ENCODE data around the gene UMODL1. TPM values are rescaled to one million over a fixed set of nuclear protein-coding genes. Genes with fewer than 3 reads are reported as not detected.
"Not testable (repeated sequence)": the region's sequence is repeated elsewhere in the genome, so short reads cannot be mapped to it uniquely, and the experiment has no call there.

The UMODL1 gene
- total RNA-seq, 1 donor from 2014 or later: 0.48 TPM

DNA sequence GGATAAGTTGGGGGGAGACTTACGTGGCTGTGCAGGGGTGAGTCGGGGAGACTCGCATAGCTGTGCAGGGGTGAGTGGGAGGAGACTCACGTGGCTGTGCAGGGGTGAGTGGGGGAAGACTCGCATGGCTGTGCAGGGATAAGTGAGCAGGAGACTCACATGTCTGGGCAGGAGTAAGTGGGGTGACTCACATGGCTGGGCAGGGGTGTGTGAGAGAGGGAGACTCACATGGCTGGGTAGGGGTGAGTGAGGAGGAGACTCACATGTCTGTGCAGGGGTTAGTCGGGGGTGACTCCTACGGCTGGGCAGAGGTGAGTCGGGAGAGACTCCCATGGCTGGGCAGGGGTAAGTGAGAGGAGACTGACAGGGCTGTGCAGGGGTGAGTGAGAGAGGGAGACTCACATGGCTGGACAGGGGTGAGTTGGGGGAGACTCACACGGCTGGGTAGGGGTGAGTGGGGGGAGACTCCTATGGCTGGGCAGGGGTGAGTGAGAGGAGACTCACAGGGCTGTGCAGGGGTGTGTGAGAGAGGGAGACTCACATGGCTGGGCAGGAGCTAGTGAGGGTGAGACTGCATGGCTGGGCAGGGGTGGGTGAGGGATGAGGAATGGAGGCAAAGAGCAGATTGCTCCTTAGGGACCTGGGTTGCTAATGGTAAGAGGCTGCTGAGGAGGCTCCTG lies 91.9 kb downstream of the UMODL1 start:
- no peak for DNase-seq (ENCODE audit: low spot score)

GRCh38 chr21:42163511-42163863 lies 92.4 kb downstream of the UMODL1 start:
- DNase-seq (ENCODE audit: low spot score): no peak

- DNase-seq (ENCODE audit: low spot score): peak; percentile 18
These were observed 93.1 kb downstream of the UMODL1 start for GRCh38 chr21:42164064-42164789.

DNA sequence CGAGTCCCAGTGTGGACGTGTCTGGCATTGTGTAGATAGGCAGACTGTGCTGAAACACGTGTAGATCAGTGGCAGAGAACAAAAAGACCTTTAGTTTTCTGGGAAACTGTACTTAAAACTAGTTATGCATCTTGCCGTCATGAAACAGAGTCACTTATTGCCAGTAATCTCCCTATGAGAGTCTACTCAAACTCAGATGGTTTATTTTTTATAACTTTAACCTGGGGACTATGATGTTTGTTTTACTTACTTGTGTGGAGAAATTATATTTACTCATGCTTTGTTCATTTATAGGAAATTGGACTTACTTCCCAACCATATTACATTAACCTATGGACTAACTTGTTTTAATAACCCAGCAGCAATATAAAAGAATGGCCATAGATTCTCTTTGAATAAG lies 93.7 kb downstream of the UMODL1 start:
- no peak for DNase-seq (ENCODE audit: low spot score)

GRCh38 chr21:42165901-42166300 lies 94.8 kb downstream of the UMODL1 start:
- no peak for DNase-seq (ENCODE audit: low spot score)

DNA sequence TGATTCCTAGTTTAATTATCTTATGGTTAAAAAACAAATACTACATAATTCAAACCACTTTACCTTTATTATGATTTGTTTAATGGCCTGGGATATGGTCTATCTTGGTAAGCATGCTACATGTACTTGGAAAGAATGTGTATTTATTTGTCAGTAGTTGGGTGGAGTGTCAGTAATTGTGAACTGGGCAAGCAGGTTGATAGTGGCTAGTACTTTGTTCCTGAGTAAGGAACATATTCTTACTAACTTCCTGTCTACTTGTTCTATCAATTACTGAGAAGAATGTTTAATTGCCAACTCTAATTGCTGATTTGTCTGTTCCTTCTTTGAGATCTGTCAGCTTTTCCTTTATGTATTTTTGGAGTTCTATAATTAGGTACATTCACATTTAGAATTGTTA lies 98.6 kb downstream of the UMODL1 start:
- no peak for DNase-seq (ENCODE audit: low spot score)

- DNase-seq (ENCODE audit: low spot score): peak; percentile 31
These were observed 100.3 kb downstream of the UMODL1 start for GRCh38 chr21:42171091-42172053.

DNA sequence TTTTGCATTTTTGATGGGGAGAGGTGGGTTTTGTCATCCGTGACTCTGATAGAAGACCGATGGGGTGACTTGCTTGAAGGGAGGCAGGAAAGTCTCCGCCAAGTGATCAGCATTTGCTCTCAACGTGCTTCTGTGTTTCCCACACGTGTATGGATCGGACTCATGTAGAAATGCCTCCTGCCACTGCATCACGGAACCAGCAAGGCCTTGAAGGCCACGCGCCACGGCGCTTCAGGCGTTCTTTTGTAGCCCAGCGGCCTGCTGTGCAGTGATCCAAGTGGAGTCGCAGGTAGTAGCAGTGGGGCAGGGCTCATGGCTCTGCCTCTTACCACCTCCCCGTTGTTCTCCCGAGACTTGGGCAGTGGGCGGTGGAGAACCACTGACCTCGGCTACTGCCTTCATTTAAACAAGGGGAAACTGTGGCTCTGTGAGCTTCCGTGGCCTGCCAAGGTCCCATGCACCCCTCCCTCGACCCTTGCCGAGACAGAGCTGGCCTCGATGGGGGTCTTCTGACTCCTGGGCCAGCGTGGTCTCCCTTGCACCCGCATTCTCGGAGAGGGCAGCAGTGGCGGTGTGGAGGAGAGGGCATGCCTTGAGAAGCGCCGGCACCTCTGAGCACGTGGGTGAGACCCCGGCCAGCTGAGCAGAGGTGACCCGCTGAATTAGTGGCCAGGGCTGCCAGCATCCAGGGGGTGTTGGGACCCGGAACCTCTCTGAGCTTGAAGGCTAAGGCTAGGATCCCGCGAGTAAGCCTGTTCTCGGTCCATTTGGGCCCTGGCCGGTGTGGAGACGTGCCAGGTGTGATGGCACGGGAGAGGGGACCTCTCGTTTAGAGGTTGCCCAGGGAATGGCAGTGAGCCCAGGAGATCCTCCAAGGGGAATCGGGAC lies 101.7 kb downstream of the UMODL1 start:
- no peak for DNase-seq (ENCODE audit: low spot score)

GRCh38 chr21:42174173-42174572 lies 103.1 kb downstream of the UMODL1 start:
- DNase-seq (ENCODE audit: low spot score): no peak

DNA sequence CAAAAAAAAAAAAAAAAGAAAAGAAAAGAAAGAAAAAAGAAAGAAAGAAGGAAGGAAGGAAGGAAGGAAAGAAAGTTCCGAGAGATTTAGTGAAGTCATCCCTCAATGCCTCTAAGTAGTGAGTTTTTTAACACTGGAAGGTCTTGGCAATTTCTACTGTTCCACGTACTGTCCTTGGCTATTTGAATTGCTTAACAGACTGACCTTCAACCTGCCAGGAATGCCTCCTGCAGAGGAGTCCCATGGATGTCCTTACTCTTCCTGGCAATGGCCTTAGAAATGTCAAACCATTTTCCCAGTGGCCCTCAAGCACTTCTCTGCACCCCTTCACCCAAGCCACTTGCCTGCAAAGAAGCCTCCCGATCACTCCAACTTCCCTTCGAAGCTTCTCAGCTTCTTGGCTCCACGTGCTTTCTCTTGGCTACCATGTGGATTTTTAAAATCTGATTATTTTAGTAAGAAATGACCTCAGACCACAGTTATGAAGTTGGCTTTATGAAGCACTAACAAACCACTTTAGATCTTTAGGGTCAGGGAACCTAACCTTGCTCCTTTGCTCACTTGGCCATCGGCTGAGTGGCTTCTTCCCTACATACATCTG lies 104.1 kb downstream of the UMODL1 start:
- no peak for DNase-seq (ENCODE audit: low spot score)

DNA sequence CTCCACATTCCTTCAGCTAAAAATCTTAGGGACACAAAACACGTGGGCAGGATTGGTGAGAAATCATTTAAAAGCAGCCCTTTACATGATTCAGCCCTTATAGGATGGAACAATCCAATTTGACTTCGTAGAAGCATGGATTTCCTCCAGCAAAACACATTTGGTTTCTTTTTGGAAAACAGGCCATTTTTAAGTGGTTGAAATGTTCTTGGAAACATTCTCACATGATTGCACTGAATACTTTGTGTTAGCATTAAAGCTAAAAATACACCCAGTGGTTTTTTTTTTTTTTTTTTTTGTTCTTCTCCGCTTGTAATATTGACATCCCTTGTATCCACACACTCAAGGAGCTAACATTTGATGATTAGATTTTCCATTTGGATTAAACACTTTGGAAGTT lies 105.7 kb downstream of the UMODL1 start:
- peak; percentile 65 for DNase-seq (ENCODE audit: low spot score)

DNA sequence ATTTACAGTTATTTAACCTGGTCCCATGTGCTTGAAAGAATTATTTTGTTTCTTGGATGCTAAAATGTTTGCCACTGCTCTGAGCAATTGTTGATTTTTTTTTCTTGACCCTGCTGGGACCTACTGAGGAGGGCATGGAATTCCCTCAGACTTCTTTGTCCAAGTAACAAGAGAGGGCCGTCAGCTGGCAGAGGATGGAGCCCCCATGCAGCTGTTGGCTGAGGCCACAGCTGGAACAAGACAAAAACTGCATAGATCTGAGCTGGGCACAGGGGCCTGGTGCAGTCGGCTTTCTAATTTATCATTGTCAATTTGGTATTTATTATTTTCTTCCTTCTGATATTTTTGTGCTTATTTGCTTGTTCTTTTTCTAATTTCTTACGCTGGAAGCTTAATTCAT lies 108.2 kb downstream of the UMODL1 start:
- DNase-seq (ENCODE audit: low spot score): no peak

DNA sequence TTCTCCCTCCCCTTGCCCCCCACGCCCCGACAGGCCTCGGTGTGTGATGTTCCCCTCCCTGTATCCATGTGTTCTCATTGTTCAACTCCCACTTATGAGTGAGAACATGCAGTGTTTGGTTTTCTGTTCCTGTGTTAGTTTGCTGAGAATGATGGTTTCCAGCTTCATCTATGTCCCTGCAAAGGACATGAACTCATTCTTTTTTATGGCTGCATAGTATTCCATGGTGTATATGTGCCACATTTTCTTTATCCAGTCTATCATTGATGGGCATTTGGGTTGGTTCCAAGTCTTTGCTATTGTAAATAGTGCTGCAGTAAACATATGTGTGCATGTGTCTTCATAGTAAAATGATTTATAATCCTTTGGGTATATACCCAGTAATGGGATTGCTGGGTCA lies 108.9 kb downstream of the UMODL1 start:
- not testable (repeated sequence) for DNase-seq (ENCODE audit: low spot score)

DNA sequence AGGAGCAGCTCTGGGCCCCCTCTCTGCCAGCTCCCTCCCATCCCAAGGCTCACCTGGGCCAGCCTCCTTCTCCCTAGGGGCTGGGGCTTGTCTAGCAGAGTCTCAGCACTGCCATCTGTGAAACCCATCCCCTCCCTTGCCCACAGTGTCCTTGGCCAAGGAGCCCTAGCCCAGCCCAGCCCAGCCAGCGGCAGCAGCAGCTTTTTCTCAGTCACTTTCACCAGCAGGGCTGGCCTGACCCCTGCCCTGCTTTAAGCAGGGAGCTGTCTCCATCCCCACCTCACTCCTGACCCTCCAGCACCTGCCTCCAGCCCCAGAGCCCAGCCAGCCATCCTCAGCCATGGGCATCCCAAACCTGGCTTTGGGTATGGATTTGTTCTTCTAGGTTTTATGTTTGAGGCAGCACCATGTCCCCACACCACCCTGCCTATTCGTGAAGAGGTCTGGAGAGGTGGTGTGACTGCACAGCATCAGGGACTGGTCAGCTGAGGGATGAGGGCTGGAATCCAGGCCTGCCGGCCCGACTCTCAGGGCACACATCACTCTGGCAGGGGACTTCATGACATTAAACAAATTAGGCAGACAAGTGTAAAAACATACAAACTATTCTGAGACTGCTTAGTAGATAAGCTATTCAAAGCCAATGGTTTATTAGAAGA lies 111.7 kb downstream of the UMODL1 start:
- DNase-seq (ENCODE audit: low spot score): no peak

GRCh38 chr21:42183374-42184266 lies 112.5 kb downstream of the UMODL1 start:
- no peak for DNase-seq (ENCODE audit: low spot score)

GRCh38 chr21:42186591-42186990 lies 115.5 kb downstream of the UMODL1 start:
- no peak for DNase-seq (ENCODE audit: low spot score)

GRCh38 chr21:42187976-42188653 lies 117.0 kb downstream of the UMODL1 start:
- peak; percentile 47 for DNase-seq (ENCODE audit: low spot score)

GRCh38 chr21:42188663-42189062 lies 117.5 kb downstream of the UMODL1 start:
- no peak for DNase-seq (ENCODE audit: low spot score)

DNA sequence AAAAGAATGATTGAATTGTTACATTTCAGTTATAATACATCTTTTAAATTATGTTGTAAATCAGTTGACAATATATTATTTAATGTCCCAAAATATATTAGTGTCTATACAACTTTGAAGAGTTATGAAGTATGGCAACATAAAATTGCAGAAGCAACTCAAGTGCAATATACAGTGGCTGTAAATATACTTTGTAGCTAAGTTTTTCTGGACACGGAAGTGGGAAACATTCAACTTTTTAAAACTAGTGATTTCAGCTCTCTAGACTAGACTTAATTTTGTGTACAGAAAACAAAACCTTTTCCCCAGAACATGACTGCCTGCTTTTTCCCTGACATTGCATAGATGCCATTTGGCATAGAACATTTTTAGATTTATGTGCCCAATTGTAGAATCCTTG lies 118.3 kb downstream of the UMODL1 start:
- DNase-seq (ENCODE audit: low spot score): no peak
